ENCODE results near the gene APBB2.

The APBB2 gene

GRCh38 chr4:41098093-41099048, 116.0 kb downstream of the APBB2 start:
- no peak for DNase-seq

DNA sequence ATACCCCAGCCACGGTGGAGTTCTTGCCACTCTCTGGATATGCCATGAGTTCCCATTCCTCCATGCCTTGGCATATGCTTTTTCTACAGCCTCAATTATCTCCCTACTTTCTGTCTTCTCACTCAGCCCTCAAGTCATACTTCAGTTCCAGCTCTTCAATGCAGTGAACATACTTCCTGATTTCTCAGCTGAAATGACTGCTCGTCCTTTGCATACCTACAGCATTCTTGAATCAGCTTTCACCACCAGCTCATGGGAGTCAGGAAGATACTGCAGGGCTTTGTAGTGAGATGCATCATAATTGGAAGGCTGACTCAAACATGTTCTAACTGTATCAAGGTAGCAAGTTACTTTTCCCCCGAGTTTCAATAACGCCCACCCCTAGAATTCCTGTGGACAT, 118.4 kb downstream of the APBB2 start:
- DNase-seq: no peak

GRCh38 chr4:41095192-41095872, 119.0 kb downstream of the APBB2 start:
- DNase-seq: peak in 1 of 3 experiments; percentile 44

DNA sequence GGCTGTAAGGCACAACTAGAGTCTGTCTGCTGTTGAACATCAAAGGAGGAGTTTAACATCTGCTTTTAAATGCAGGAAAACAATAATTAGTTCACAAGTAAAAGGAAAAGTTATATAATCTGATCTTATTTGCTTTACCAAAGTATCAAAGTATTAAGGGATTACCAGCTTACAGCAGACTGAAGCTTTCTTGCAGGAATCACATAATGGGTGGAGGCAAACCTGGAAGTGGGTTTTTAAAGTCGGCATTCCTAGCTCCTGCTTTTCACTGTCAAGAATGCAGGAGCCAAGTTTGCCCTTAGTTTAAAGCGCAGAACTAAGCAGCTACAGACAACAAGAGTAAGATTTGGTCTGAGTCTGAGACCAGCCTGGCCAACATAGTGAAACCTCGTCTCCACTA, 122.2 kb downstream of the APBB2 start:
- no peak for DNase-seq

DNA sequence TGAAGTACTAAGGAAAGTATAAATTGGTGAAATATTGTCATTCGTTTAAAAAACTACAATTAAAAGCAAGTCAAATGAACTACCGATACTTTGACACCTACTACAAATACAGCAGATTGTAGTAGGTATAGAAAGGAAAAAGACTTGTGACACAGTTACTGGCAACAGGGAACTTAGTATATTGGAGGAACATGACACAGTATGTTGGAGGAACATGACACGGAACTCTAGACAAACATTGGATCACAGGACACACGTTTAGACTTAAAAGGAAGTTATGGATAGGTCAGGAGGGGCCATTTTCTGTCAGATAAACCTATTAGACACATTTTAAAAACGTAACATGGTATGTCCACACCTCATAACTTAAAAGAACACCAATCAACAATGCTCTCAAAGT, 132.5 kb downstream of the APBB2 start:
- DNase-seq: no peak

DNA sequence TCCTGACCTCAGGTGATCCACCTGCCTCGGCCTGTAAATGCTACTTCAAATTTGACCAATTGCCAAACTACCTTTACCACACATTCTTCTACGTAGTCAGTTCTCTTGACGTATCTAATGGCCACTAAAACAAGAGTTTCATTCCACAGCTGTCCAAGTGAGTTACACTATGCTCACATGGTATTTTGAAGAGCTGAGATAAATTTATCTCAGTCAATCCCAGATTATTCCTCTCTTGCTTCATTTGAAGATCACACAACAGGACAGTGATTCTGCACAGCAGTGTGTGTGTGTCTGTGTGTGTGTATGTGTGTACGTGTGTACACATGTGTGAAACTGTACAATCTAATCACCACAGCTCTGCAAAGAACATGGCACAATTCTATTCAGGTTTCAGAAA, 133.4 kb downstream of the APBB2 start:
- no peak for DNase-seq

GRCh38 chr4:41079881-41080560, 134.3 kb downstream of the APBB2 start:
- peak in 2 of 3 experiments; percentile 6 to 53 for DNase-seq

GRCh38 chr4:41077628-41078027, 136.7 kb downstream of the APBB2 start:
- DNase-seq: no peak

- no peak for DNase-seq
Measured at GRCh38 chr4:41076481-41076880, 137.9 kb downstream of the APBB2 start.

DNA sequence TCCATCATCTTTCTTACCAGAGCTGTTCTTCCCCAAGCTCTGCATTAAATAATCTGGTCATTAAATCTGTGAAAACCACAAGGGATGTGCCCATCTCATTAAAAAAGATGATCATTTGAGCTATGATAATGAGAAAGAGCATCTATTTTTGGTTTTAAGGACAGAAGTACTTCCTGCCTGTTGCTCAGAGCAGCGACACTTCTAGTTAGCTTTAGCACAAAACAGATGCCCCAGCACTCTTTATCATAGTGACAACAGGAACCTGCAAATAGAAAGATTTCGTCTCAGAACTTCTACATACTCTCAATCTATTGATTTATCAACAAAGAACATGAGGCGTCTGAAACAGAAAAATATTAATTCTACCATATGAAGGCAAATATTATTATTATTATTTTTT, 140.1 kb downstream of the APBB2 start:
- no peak for DNase-seq

DNA sequence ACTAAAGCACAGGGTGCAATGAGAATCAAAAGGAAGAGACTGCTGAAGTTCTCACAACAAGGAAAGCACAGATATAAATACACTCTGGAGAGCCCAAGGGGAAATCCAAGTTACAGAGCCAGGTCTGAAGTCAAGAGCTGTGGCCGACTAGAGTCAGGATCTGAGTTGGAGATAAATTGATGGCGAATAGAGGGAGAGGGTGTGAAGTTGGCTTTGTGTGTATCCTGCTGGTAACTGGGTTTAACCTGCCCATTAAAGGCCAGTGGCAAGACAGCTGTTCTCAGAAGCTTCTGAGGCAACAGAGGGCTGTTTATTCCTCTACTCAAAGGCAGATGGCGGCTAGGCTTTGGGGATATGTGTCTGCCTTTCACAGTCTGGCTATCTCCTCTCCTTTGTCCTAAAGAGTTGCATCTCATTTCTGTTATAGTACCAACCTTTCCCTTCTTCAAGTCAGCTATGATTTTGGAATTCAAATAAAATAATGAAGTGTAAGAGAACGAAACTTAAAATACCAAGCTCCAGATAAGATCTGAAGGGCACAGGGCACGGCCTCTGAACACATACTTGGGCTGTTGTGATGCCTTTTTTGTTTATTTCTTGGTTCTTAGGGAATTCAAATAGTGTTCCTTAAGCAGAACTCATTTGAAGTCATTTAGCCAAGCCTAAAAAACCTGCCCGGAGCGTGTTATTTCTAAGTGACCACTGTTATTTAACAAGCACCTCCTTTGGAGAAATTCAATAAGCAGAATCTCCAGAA, 142.1 kb downstream of the APBB2 start:
- DNase-seq: peak in 1 of 3 experiments; percentile 19

GRCh38 chr4:41070516-41071281, 143.6 kb downstream of the APBB2 start:
- DNase-seq: no peak

DNA sequence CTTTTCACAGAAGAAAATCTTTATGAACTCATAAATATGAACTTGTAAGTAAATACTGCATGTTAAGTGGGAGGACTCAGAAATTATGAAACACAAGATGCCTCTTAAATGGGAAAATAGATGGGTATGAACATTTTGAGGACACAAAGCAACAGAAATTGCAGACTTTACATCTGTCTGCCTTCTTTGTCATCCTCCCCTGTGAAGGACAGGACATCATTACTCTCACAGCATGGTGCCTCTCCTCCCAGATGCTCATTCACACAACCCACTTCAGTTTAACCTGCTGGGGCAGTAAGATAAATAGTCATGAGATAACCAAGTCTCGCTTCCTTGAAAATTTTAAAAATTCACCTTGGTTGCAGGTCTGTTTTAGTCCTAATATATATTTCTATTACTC, 144.5 kb downstream of the APBB2 start:
- peak; percentile 73 to 96 (median 95) for DNase-seq

DNA sequence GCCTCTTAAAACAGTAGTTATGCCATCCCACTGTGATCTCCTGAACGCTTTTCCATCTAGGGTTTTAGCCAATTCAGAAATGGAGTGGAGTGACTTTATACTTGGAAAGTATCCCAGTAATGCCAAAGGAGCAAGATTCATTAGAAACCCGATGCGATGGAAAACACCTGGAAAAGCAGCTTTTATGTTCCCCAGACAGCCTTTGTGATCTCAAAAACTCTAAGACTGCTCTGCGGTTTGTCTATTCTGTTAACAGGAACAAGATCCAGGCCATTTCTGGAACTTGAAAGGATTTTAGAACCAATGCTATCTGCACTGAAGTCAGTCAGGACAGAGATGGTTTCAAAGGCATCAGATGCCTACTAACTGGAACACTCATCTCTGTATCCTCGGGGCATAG, 145.1 kb downstream of the APBB2 start:
- peak in 2 of 3 experiments; percentile 41 to 82 for DNase-seq

- DNase-seq: no peak
Measured at GRCh38 chr4:41067369-41067768, 147.0 kb downstream of the APBB2 start.

- no peak for DNase-seq
Measured at GRCh38 chr4:41066049-41066448, 148.3 kb downstream of the APBB2 start.

DNA sequence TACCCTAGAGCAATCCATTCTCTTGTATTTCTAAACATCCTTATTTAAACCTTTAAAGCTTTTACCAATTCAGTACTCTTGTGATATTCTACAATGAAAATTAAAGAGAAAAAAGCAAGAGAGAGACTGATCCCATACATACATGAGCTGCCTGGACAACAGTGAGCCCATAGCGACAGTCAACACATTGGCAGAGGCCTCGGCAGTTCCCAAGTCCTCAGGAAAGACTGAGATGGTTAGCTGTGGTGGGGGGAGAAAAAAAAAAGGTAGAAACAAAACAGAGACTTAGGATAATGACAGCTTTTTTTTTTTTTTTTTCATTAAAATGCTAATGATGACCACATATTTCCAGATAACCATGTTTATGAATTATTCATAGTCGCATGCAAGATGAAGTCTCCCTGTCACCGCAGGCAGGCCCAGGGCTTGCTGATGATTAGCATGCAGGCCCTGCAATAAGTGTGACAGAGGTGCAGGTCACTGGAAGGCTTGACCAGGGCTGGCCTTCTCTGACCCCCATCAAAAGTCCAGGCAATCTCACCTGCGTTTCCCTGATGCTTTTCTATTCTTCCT, 148.8 kb downstream of the APBB2 start:
- no peak for DNase-seq

GRCh38 chr4:41064953-41065352, 149.4 kb downstream of the APBB2 start:
- DNase-seq: no peak

- no peak for DNase-seq
Measured at GRCh38 chr4:41061482-41062185, 152.7 kb downstream of the APBB2 start.

DNA sequence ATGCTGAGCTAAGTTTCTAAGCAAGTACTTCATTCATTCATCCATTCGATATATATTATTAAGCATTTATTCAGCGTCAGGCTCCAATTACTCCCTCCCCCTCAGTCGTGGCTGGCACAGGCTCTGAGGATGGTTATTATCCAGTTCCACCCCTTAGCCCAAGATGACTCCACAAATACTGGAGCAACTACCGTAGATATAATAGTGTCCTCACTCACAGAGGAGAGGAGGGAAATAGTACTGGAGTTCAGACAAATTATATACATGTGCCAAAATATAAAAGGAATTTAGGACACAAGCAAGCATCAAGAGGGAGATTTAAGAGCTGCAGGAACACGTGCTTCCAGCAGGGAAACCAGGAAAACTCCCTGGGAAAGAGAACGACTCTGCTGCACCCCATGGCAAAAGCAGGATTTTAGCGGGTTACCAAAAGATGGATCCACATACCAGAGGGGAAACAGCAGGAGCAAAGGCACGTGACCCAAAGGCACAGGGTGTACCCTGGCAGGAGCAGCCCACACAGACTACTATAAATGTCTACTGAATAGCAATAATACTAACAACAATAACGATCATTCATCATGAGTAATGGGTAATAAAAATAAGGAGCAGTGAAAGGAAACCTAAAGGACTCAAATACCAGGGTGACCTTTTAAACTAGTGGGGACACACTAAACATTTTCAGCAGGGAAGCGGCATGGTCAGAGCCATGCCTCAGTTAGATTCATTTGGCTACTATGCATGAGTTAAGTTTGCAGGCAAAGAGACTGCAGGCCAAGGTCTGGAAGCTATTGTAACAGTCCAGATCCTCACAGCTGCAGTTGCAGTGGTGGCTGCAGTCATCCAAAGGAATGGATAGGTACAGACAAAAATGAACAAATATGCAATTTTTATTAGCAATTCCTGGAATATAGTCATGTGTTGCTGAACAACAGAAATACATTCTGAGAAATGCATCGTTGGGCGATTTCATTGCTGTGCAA, 153.7 kb downstream of the APBB2 start:
- DNase-seq: no peak

Measured in NCI-H1417 (cell line).